Neural crest cell (in vitro differentiated cells): ENCODE measurements around the gene HP1BP3. TPM values are rescaled to one million over a fixed set of nuclear protein-coding genes. Genes with fewer than 3 reads are reported as not detected.

Experiments used
- DNase-seq: peaks from one replicate; pipeline ENCODE4 v3.0.0; 2021; ENCODE audit warnings: low read depth, mixed read lengths, low spot score
- H3K27ac Mint-ChIP-seq: one replicate; pipeline ENCODE4 v1.8.0; 2021; ENCODE audit warnings: mild to moderate bottlenecking, mixed read lengths; ENCODE audit not compliant: unreplicated experiment
- H3K27me3 Mint-ChIP-seq: 2 replicates; pipeline ENCODE4 v1.8.0; 2021; ENCODE audit warnings: low read depth, mild to moderate bottlenecking, mixed read lengths
- H3K36me3 Mint-ChIP-seq: 2 replicates; pipeline ENCODE4 v1.8.0; 2021; ENCODE audit warnings: low read depth, mild to moderate bottlenecking, mixed read lengths
- H3K4me1 Mint-ChIP-seq: 2 replicates; pipeline ENCODE4 v1.8.0; 2021; ENCODE audit warnings: mixed read lengths
- H3K4me3 Mint-ChIP-seq: one replicate; pipeline ENCODE4 v1.8.0; 2021; ENCODE audit warnings: mild to moderate bottlenecking, mixed read lengths
- H3K9me3 Mint-ChIP-seq: 2 replicates; pipeline ENCODE4 v1.8.0; 2021; ENCODE audit warnings: mixed read lengths
- CTCF ChIP-seq: fragments of 200-600 bp; sonication (generic); conservative IDR thresholded peaks from 2 replicates; pipeline ENCODE4 v1.5.0; 2021; ENCODE audit warnings: antibody characterized with exemption, mild to moderate bottlenecking
- long read RNA-seq: library from polyadenylated mRNA; unstranded; transcript quantifications from one replicate; pipeline ENCODE4 v2.0.0, GENCODE V29; 2020
- total RNA-seq: library from RNA; stranded (reverse); gene quantifications from 2 replicates; pipeline ENCODE4 v1.2.1, GENCODE V29; 2021

HP1BP3 gene
- total RNA-seq = 302 and 303 TPM in 2 replicates
- long read RNA-seq, full-length matches to known transcripts = 11 of 112 reads
- long read RNA-seq, partial matches to known transcripts = 33 of 112 reads
- long read RNA-seq, other reads (novel, unspliced or antisense) = 68 of 112 reads

GRCh38 chr1:20787029-20787839 lies at the start of gene HP1BP3:
TSS of gene HP1BP3 (minus strand) at chr1:20787307. CDS start at chr1:20780440, 6,867 bp downstream.
- DNase-seq = peak; percentile 71
- Mint-ChIP-seq H3K27ac (peak within 1 kb of the TSS; percentile 99), H3K4me3 (peak within 1 kb of the TSS; percentile 99), H3K4me1 (peaks cover 28% of the 10 kb centered on the region), H3K36me3 (no peaks in the 10 kb centered on the region), H3K9me3 (no peaks in the 10 kb centered on the region), H3K27me3 (peaks cover 3% of the 10 kb centered on the region)
- no peak for TF ChIP-seq CTCF

GRCh38 chr1:20836230-20836629 lies 49.1 kb upstream of the HP1BP3 start:
- H3K4me1 Mint-ChIP-seq = no peaks in the 10 kb centered on the region
- no peak overlapping the region for H3K4me3 Mint-ChIP-seq
- no peaks in the 10 kb centered on the region for H3K27me3 Mint-ChIP-seq
- TF ChIP-seq CTCF = no peak
- H3K36me3 Mint-ChIP-seq = peaks cover 25% of the 10 kb centered on the region
- DNase-seq = no peak
- peaks cover 6% of the 10 kb centered on the region for H3K9me3 Mint-ChIP-seq
- no peak overlapping the region for H3K27ac Mint-ChIP-seq

- Mint-ChIP-seq H3K4me1 (no peaks in the 10 kb centered on the region), H3K4me3 (no peak overlapping the region), H3K27me3 (no peaks in the 10 kb centered on the region), H3K27ac (no peak overlapping the region), H3K9me3 (peaks cover 6% of the 10 kb centered on the region), H3K36me3 (peaks cover 25% of the 10 kb centered on the region)
- no peak for TF ChIP-seq CTCF
- no peak for DNase-seq
These were observed 47.7 kb upstream of the HP1BP3 start for GRCh38 chr1:20834780-20835179.

- no peaks in the 10 kb centered on the region for H3K4me1 Mint-ChIP-seq
- H3K36me3 Mint-ChIP-seq = peaks cover 25% of the 10 kb centered on the region
- no peak for DNase-seq
- H3K9me3 Mint-ChIP-seq = peaks cover 6% of the 10 kb centered on the region
- TF ChIP-seq CTCF = no peak
- no peak overlapping the region for H3K4me3 Mint-ChIP-seq
- no peaks in the 10 kb centered on the region for H3K27me3 Mint-ChIP-seq
- H3K27ac Mint-ChIP-seq = no peak overlapping the region
These were observed 47.1 kb upstream of the HP1BP3 start for GRCh38 chr1:20834192-20834591.

GRCh38 chr1:20830378-20830777 lies 43.3 kb upstream of the HP1BP3 start:
- Mint-ChIP-seq H3K36me3 (peaks cover 22% of the 10 kb centered on the region), H3K9me3 (peaks cover 3% of the 10 kb centered on the region), H3K4me1 (no peaks in the 10 kb centered on the region), H3K27ac (no peak overlapping the region), H3K27me3 (no peaks in the 10 kb centered on the region), H3K4me3 (no peak overlapping the region)
- no peak for DNase-seq
- no peak for TF ChIP-seq CTCF
